ENCODE results near the gene FAM47E. TPM values are rescaled to one million over a fixed set of nuclear protein-coding genes. Genes with fewer than 3 reads are reported as not detected.

FAM47E gene
- total and polyA plus RNA-seq, 4 donors: 0.85 to 2.5 (median 1.7) TPM

DNA sequence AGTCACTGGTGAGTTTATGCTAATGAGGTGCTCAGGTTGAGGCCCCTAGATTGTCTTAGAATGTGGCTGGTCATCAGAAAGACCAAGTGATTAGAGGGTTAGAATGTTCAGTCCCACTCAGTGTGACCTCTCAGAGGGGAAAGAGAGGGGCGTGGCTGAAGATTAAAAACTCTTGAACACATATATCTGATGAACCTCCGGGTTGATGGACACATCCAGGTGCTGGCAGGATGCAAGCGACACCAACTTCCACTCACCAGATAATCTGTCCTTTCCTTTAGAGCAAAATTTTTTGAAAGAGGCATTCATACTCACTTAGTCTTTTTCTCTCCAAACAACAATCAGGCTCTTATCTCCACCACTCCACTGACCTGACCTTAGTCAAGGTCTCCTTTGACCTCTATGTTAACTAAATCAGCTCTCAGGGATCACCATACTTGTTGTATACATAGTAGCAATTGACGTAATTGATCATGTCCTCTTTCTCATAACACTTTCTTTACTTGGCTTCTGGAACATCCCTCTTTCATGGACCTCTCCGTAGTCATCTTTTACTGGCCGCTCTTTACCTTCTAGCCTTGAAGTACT is 14.2 kb downstream of the FAM47E start:
- 85% methylated on average over 6 of the region's 6 CpGs for WGBS
- no peak for DNase-seq (ENCODE audit: low spot score)
- H3K4me3 ChIP-seq (ENCODE audit: low read depth in 1 of 3, low read length in 3 of 3): no peak overlapping the region

DNA sequence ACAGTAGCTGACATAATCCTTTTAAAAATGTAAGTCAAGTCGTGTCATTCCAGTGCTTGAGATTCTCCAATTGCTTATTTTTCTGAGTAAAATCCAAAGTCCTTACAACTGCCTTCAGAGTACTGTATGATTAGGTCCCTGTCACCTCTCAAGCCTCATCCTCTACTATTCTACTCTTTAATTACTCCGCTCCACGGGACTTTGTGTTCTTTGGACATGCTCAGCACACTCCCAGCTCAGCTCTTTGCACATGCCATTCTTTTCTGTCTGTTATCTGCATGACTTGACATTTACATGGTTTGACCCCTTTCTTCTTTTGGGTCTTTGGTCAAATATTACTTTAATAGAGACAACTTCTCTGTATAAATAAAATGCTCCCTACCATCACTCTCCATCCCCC is 15.1 kb downstream of the FAM47E start:
- Histone ChIP-seq H3K27me3 (ENCODE audit: control insufficient read depth in 4 of 4, insufficient read depth in 4 of 4, low read length in 3 of 4) (no peaks in the 10 kb centered on the region), H3K4me1 (ENCODE audit: control insufficient read depth in 4 of 4, insufficient read depth in 4 of 4, low read length in 3 of 4) (peaks cover 0 to 7% (median 0%) of the 10 kb centered on the region in 4 donors), H3K27ac (ENCODE audit: low read depth in 1 of 2, low read length in 2 of 2) (no peak overlapping the region), H3K9me3 (ENCODE audit: control insufficient read depth in 4 of 4, low read length in 3 of 4) (no peaks in the 10 kb centered on the region), H3K4me3 (ENCODE audit: low read depth in 1 of 3, low read length in 3 of 3) (no peak overlapping the region), H3K36me3 (ENCODE audit: control insufficient read depth in 4 of 4, insufficient read depth in 3 of 4, low read depth in 1 of 4, low read length in 3 of 4) (no peaks in the 10 kb centered on the region), H3K9ac (ENCODE audit: low read depth in 1 of 2, low read length in 2 of 2) (no peak overlapping the region)
- no peak for DNase-seq (ENCODE audit: low spot score)
- TF ChIP-seq NR2F2 (IDR thresholded peaks at IDR 0.05): no peak
- TF ChIP-seq, protein P1, sequence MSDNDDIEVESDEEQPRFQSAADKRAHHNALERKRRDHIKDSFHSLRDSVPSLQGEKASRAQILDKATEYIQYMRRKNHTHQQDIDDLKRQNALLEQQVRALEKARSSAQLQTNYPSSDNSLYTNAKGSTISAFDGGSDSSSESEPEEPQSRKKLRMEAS (IDR thresholded peaks at IDR 0.05): no peak
- TF ChIP-seq HNF4G (IDR thresholded peaks at IDR 0.05): no peak
- TF ChIP-seq SP1 (IDR thresholded peaks at IDR 0.05): no peak
- TF ChIP-seq EGR1 (IDR thresholded peaks at IDR 0.05; ENCODE audit: low read depth in 2 of 2): no peak
- TF ChIP-seq FOXA2 (IDR thresholded peaks at IDR 0.05): no peak
- TF ChIP-seq RXRA (IDR thresholded peaks at IDR 0.05): no peak
- TF ChIP-seq YY1 (IDR thresholded peaks at IDR 0.05): no peak
- TF ChIP-seq JUND (IDR thresholded peaks at IDR 0.05): no peak
- TF ChIP-seq TAF1 (conservative IDR thresholded peaks at IDR 0.05): no peak
- TF ChIP-seq HNF4A (conservative IDR thresholded peaks at IDR 0.05): no peak
- no peak for TF ChIP-seq GABPA (IDR thresholded peaks at IDR 0.05 in 1 of 2, conservative IDR thresholded peaks at IDR 0.05 in 1 of 2)
- TF ChIP-seq, protein P2, sequence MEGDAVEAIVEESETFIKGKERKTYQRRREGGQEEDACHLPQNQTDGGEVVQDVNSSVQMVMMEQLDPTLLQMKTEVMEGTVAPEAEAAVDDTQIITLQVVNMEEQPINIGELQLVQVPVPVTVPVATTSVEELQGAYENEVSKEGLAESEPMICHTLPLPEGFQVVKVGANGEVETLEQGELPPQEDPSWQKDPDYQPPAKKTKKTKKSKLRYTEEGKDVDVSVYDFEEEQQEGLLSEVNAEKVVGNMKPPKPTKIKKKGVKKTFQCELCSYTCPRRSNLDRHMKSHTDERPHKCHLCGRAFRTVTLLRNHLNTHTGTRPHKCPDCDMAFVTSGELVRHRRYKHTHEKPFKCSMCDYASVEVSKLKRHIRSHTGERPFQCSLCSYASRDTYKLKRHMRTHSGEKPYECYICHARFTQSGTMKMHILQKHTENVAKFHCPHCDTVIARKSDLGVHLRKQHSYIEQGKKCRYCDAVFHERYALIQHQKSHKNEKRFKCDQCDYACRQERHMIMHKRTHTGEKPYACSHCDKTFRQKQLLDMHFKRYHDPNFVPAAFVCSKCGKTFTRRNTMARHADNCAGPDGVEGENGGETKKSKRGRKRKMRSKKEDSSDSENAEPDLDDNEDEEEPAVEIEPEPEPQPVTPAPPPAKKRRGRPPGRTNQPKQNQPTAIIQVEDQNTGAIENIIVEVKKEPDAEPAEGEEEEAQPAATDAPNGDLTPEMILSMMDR (IDR thresholded peaks at IDR 0.05; ENCODE audit: low read depth, low read length, missing input control): no peak
- no peak for TF ChIP-seq RAD21 (IDR thresholded peaks at IDR 0.05)
- TF ChIP-seq FOXA1 (IDR thresholded peaks at IDR 0.05): no peak
- TF ChIP-seq, protein P3, sequence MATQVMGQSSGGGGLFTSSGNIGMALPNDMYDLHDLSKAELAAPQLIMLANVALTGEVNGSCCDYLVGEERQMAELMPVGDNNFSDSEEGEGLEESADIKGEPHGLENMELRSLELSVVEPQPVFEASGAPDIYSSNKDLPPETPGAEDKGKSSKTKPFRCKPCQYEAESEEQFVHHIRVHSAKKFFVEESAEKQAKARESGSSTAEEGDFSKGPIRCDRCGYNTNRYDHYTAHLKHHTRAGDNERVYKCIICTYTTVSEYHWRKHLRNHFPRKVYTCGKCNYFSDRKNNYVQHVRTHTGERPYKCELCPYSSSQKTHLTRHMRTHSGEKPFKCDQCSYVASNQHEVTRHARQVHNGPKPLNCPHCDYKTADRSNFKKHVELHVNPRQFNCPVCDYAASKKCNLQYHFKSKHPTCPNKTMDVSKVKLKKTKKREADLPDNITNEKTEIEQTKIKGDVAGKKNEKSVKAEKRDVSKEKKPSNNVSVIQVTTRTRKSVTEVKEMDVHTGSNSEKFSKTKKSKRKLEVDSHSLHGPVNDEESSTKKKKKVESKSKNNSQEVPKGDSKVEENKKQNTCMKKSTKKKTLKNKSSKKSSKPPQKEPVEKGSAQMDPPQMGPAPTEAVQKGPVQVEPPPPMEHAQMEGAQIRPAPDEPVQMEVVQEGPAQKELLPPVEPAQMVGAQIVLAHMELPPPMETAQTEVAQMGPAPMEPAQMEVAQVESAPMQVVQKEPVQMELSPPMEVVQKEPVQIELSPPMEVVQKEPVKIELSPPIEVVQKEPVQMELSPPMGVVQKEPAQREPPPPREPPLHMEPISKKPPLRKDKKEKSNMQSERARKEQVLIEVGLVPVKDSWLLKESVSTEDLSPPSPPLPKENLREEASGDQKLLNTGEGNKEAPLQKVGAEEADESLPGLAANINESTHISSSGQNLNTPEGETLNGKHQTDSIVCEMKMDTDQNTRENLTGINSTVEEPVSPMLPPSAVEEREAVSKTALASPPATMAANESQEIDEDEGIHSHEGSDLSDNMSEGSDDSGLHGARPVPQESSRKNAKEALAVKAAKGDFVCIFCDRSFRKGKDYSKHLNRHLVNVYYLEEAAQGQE (IDR thresholded peaks at IDR 0.05): no peak
- TF ChIP-seq, protein P4, sequence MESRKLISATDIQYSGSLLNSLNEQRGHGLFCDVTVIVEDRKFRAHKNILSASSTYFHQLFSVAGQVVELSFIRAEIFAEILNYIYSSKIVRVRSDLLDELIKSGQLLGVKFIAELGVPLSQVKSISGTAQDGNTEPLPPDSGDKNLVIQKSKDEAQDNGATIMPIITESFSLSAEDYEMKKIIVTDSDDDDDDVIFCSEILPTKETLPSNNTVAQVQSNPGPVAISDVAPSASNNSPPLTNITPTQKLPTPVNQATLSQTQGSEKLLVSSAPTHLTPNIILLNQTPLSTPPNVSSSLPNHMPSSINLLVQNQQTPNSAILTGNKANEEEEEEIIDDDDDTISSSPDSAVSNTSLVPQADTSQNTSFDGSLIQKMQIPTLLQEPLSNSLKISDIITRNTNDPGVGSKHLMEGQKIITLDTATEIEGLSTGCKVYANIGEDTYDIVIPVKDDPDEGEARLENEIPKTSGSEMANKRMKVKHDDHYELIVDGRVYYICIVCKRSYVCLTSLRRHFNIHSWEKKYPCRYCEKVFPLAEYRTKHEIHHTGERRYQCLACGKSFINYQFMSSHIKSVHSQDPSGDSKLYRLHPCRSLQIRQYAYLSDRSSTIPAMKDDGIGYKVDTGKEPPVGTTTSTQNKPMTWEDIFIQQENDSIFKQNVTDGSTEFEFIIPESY (IDR thresholded peaks at IDR 0.05): no peak
- TF ChIP-seq, protein P5, sequence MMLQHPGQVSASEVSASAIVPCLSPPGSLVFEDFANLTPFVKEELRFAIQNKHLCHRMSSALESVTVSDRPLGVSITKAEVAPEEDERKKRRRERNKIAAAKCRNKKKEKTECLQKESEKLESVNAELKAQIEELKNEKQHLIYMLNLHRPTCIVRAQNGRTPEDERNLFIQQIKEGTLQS (IDR thresholded peaks at IDR 0.05): no peak
- 77% methylated on average over 3 of the region's 3 CpGs for WGBS

More for the DNA sequence above, 14.2 kb downstream of the FAM47E start:
- Histone ChIP-seq H3K36me3 (ENCODE audit: control insufficient read depth in 4 of 4, insufficient read depth in 3 of 4, low read depth in 1 of 4, low read length in 3 of 4) (no peaks in the 10 kb centered on the region), H3K27me3 (ENCODE audit: control insufficient read depth in 4 of 4, insufficient read depth in 4 of 4, low read length in 3 of 4) (no peaks in the 10 kb centered on the region), H3K27ac (ENCODE audit: low read depth in 1 of 2, low read length in 2 of 2) (no peak overlapping the region), H3K4me1 (ENCODE audit: control insufficient read depth in 4 of 4, insufficient read depth in 4 of 4, low read length in 3 of 4) (peaks cover 0 to 7% (median 1%) of the 10 kb centered on the region in 4 donors), H3K9ac (ENCODE audit: low read depth in 1 of 2, low read length in 2 of 2) (no peak overlapping the region), H3K9me3 (ENCODE audit: control insufficient read depth in 4 of 4, low read length in 3 of 4) (no peaks in the 10 kb centered on the region)
- no peak for TF ChIP-seq FOXA1 (IDR thresholded peaks at IDR 0.05)
- TF ChIP-seq, protein P5 (IDR thresholded peaks at IDR 0.05): no peak
- TF ChIP-seq TAF1 (conservative IDR thresholded peaks at IDR 0.05): no peak
- TF ChIP-seq HNF4G (IDR thresholded peaks at IDR 0.05): no peak
- TF ChIP-seq RAD21 (IDR thresholded peaks at IDR 0.05): no peak

Measured in liver (tissue), 9 donors.